ENCODE measurements around the gene FBXO10.
A peak's percentile ranks its signal among the peaks of the same experiment; 100 is the strongest.

FBXO10 gene, protein sequence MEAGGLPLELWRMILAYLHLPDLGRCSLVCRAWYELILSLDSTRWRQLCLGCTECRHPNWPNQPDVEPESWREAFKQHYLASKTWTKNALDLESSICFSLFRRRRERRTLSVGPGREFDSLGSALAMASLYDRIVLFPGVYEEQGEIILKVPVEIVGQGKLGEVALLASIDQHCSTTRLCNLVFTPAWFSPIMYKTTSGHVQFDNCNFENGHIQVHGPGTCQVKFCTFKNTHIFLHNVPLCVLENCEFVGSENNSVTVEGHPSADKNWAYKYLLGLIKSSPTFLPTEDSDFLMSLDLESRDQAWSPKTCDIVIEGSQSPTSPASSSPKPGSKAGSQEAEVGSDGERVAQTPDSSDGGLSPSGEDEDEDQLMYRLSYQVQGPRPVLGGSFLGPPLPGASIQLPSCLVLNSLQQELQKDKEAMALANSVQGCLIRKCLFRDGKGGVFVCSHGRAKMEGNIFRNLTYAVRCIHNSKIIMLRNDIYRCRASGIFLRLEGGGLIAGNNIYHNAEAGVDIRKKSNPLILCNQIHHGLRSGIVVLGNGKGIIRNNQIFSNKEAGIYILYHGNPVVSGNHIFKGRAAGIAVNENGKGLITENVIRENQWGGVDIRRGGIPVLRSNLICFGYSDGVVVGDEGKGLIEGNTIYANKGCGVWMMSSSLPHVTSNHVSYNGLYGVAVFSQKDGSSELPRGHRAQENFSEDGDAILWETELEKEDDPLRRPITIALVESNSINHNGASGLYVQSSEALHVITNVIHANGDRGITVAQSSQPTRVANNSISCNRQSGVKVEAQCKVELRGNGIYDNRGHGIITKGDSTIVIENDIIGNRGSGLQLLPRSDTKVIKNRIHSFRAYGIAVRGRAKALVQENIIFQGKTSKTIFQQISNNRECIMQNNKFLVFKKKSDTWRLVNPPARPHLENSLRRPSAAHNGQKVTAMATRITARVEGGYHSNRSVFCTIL

DNA sequence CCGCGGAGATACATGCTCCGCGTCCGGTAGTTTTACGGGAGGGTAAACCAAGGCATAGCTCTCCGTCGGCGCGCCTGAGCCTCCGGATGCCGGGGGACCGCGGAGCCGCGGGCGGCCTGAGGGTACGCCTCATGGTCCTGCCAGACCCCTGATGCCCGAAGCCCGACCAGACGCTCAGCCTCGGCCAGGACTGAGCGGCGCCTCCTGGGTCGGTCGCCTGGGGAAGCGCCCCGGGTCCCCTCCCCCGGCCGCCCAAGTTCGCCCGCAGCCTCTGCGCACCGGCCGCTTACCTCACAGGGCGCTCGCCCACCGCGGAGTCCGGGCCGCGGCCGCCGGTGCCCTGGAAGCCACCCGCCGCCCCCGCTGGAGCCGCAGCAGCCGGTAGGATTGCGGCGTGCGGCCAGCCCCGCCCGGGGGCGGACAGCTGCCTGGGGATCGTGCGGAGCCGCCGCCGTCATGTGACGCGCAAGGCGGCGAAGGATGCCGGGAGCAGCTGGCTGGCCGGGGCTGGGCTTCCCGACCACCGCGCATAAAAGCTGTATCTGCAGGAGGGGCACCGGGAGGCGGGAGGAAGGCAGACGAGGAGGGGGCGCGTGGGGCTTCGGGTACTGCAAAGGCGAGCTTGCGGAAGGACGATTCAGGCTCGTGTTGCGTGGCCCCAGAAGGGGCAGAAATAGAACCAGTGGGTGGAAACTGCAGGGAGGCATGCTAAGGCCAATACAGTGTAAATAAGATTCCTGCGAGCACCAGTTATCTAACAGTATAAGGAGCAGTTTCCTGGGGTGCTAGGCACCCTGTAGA, at the start of gene FBXO10:
FBXO10 (minus strand) TSS at position 460 of the 801 bp plus-strand sequence. CDS start 34,612 bp downstream, outside the sequence.
- DNase-seq: peak; percentile 60
- in situ Hi-C loops (cut with HindIII; ENCODE audit: low pct_ligation_motif_present, low pct_unique_long_range_greater_than_20kb, low sequenced_read_pairs): no loop called here

DNA sequence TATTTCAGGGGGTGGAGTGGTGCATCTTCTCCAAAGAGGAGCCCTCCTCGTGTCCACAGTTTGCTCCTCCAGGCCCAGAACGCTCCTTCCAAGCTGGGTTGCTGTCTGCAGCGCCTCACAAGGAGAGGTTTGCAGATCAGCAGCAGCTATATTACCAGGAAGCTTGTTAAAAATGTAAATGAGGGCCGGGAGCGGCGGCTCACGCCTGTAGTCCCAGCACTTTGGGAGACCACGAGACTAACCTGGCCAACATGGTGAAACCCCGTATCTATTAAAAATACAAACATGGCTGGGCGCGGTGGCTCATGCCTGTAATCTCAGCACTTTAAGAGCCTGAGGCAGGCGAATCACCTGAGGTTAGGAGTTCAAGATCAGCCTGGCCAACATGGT, 49.6 kb upstream of the FBXO10 start:
- no peak for DNase-seq
- in situ Hi-C loops (cut with HindIII; ENCODE audit: low pct_ligation_motif_present, low pct_unique_long_range_greater_than_20kb, low sequenced_read_pairs): no loop called here

DNA sequence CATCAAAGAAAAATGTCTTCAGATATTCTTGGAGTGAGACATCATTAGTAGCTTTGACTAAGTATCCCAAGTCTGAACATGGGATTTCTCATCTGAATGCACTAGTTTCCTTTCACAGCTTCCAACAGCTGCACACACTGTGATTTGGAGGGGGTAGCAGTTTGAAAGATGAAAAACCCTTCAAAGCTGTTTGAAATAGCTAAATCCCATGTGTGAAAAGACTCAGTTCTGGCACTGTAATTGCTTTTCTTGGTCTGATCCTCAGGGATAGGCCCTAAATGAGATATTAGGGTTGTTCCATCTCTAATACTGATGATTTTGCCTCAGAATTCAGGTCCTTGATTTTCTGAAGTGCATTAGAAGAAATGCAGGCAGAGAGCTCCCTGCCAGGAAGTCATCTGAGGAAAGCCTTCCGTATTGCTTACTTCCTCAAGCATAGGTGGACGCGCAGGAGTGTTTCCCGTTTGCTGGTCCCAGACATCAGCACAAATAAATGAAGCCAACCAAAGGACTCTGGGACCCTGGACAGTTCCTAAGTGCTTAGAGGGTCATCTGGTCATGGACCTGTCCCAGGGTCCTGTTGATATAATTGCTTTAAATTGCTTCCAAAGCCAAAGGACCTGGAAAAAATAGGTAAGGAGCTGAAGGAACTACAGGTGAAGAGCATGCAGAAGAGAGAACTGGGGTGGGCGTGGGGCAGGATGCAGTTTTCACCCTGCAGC, 49.0 kb upstream of the FBXO10 start:
- DNase-seq: no peak
- in situ Hi-C loops (cut with HindIII; ENCODE audit: low pct_ligation_motif_present, low pct_unique_long_range_greater_than_20kb, low sequenced_read_pairs): no loop called here

DNA sequence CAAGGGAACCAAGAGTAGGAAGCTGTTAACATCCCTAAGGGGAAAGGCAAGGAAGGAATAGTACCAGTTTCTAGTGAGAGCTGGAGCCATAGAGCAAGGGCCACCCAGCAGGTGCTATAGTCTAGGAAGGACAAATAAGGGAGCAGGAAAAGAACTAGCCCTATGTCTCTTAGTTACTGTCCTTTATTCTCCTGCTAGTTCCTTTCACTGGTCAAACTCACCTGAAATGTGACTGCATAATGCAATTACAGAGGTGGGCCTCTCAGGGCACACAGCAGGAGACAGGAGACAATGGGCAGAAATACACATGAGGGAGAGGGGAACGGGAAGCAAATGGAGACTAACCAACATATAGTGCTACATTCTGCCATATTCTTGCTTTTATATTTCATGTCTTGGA, 47.9 kb upstream of the FBXO10 start:
- DNase-seq: no peak
- in situ Hi-C loops (cut with HindIII; ENCODE audit: low pct_ligation_motif_present, low pct_unique_long_range_greater_than_20kb, low sequenced_read_pairs): no loop called here

DNA sequence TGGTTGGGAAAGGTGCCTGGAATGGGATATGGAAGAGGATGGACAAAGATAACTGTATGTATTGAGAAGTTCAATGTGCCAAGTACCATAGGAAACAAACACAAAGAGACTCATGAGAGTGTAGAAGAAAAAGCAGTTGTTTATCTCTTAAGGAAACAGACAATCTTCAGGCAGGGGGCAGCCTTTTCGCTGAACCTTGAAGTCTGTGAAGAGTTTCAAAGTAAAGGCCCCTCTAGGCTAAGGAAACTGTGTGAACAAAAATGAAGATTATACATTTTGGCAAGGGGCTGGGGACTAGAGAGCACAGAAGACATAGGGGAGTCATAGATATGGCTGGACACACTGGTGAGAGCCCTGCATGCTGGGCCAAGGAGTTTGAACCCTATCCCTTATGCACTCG, 47.1 kb upstream of the FBXO10 start:
- in situ Hi-C loops (cut with HindIII; ENCODE audit: low pct_ligation_motif_present, low pct_unique_long_range_greater_than_20kb, low sequenced_read_pairs): no loop called here
- DNase-seq: no peak

DNA sequence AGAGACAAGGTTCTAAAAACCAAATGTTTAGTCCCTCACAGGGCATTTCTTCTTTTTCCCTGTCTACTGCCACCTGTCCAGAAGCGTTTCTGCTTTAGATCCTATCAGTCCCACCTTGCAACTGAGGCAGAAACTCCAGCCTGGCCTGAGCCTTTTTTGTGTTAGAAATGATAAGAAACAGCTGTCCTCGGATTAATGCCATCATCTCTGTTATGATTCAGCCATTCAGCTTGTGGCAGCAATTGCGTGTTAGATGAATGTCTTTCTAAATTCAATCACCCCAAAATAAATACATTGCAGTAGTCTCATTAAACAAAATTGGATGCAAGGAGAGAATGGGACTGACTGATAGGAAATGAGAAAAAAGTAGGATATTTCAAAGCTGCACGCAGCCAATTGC, 46.3 kb upstream of the FBXO10 start:
- DNase-seq: no peak
- in situ Hi-C loops (cut with HindIII; ENCODE audit: low pct_ligation_motif_present, low pct_unique_long_range_greater_than_20kb, low sequenced_read_pairs): no loop called here

DNA sequence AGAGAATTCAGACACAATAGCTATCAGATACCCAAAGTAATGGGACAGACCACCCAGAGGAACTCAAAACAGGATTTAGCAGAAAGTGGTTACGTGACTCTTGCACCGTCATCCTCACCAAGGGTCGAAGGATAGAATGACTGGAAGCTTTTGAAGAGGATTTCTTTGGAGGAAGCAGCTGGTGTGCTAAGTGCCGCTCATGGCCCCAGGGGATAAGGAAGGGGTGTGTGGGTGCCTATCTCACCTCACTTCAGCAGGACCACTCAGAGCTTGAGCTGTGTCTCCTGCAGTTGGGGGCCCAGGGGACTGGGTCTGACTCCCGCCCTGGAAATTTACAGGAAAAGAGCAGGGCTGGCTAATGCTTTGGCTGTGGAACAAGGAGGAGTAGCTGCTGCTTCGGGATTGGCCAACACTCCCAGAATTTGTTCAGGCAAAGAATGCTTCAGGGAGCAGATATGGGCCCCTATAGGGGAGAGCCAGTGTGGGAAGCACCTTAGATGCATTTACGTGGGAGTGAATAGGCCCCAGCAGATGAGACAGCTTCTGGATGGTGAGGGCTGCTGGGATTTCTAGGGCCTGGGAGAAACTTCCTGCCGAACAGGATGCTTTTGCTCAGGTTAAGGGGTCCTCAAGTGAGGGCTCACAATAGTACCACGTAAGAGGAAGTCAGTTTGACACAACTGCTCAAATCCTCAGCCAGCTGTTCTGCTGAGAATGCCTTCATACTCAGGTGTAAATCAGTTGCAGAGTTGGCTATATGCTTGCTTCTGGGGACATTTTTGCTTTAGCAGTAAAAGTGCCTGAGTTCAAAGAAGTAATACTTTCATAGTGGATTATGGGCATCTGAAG, 45.3 kb upstream of the FBXO10 start:
- DNase-seq: no peak
- in situ Hi-C loops (cut with HindIII; ENCODE audit: low pct_ligation_motif_present, low pct_unique_long_range_greater_than_20kb, low sequenced_read_pairs): no loop called here

DNA sequence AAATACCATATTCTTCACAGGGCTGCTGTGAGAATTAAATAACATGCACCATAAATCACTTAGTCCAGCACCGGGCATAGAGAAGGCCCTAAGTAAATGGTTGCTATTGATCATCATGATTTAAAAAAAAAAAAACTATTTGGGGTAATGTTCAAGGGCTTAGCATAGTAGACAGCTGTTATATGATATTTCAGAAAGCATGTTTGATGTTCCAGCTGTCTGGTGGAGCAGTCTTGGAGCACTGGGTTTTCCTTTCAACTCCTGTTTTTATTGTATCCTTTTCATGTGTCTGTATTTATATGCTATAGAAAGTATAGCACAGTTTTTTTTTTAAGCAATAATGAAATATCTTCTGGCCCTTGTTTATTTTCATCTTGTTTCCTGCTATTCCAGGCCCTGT, 44.2 kb upstream of the FBXO10 start:
- in situ Hi-C loops (cut with HindIII; ENCODE audit: low pct_ligation_motif_present, low pct_unique_long_range_greater_than_20kb, low sequenced_read_pairs): no loop called here
- no peak for DNase-seq

DNA sequence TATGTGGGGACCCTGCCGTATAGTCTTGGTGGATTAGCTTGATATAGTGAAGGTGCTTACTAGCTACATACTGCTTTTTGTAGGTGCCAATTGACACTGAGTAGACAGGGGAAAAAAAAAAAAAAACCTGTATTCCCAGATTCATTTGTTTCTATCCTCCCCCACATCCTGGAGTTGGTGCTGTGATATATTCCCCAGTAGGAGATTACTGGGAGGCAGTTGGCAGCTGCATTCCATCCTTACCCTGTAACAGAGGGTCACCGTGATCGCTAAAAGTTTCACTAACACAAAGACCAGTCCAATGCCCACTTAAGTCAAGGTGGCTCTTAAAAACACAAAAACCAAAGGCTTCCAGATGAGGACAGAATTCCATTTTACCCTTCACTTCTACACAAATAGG, 43.6 kb upstream of the FBXO10 start:
- in situ Hi-C loops (cut with HindIII; ENCODE audit: low pct_ligation_motif_present, low pct_unique_long_range_greater_than_20kb, low sequenced_read_pairs): no loop called here
- no peak for DNase-seq

DNA sequence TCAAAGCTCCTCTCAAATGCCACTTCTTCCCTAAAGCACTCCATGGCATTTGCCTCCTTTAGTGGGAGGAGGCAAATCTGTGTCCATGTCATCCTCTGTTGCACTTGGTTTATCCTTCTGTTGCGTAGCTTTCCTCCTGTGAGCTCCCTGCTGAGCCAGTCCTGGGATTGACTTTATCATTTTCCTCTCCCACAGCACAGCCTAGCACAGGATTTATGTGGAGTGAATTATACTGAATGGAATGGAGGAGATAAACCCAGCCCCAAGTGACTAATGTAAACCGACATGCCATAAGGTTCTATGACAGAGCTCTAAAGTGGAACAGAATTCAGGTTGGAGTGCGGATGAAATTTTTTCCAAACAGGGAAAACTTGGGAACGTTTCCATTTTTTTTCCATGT, 42.6 kb upstream of the FBXO10 start:
- DNase-seq: no peak
- in situ Hi-C loops (cut with HindIII; ENCODE audit: low pct_ligation_motif_present, low pct_unique_long_range_greater_than_20kb, low sequenced_read_pairs): no loop called here

DNA sequence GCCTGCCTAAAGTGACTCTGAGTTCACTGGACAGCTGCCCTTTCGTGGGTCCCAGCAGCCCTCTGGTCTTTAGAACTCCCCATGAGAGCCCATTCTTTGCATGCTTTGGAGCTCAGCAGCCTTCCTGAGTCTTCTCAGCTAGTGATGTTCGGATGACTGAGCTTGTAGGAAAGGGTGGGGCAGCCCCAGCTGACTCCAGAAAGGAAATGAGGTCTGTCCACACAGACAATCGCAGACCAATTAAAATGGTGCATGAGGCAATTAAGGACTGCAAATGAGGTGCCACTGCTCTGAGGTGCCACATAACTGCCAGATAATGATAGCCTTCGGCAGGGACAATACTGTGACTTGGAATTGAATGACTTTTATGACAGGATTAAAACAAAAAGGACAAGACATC, 41.7 kb upstream of the FBXO10 start:
- in situ Hi-C loops (cut with HindIII; ENCODE audit: low pct_ligation_motif_present, low pct_unique_long_range_greater_than_20kb, low sequenced_read_pairs): no loop called here
- DNase-seq: no peak

DNA sequence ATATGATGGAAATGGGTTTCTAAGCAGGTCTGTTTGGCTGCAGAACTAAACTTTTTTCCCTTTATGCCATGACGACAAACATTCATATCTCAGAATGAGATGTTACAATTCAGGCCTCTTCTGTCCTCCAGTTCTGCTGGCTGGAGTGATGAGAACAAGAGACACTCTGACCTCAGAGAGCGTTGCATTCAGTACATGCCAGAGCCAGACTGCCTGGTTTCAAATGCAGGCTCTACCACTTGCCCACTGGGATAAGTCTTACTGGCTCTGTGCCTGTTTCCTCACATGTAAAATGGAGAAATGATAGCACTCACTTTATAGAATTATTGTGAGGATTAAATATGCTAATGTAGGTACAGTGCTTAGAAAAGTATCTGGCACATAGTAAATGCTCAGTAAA, 41.0 kb upstream of the FBXO10 start:
- in situ Hi-C loops (cut with HindIII; ENCODE audit: low pct_ligation_motif_present, low pct_unique_long_range_greater_than_20kb, low sequenced_read_pairs): no loop called here

DNA sequence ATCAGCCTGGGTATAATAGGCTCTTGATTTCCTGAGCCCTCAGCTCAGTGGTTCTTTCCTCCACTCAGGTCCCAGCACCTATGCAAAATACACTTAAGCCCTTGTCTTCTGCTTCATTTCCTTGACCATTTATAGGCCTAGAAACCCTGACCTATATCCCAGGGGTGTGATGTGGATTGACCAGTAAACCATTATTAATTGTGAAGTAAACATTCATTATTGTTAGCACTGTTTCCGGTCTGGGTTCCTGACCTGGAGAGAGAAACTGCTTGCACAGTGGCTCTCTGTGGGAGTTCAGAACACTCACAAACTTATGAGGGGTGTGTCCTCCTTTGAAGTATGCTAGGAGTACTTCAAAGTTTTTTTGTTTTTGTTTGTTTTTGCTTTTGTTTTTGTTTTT, 35.8 kb upstream of the FBXO10 start:
- in situ Hi-C loops (cut with HindIII; ENCODE audit: low pct_ligation_motif_present, low pct_unique_long_range_greater_than_20kb, low sequenced_read_pairs): no loop called here
- no peak for DNase-seq

More for the DNA sequence above, 41.0 kb upstream of the FBXO10 start:
- no peak for DNase-seq

DNA sequence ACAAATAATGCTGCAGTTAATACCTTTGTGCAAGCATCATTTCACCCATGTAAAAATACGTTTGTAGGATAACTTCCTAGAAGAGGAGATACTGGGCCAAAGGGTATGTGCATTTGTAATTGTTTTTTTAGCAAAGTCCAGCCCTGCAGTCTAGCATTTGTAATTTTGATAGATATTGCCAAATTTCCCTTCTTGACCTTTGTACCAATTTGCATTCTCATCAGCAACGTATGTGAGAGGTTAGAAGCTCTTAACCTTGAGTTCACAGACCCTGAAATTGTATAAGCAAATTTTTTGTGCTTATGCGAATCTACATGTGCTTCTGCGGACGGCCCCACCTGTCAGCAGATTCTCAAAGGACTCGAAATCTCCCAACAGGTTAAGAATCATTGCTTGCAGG, 34.8 kb upstream of the FBXO10 start:
- DNase-seq: no peak
- in situ Hi-C loops (cut with HindIII; ENCODE audit: low pct_ligation_motif_present, low pct_unique_long_range_greater_than_20kb, low sequenced_read_pairs): no loop called here

DNA sequence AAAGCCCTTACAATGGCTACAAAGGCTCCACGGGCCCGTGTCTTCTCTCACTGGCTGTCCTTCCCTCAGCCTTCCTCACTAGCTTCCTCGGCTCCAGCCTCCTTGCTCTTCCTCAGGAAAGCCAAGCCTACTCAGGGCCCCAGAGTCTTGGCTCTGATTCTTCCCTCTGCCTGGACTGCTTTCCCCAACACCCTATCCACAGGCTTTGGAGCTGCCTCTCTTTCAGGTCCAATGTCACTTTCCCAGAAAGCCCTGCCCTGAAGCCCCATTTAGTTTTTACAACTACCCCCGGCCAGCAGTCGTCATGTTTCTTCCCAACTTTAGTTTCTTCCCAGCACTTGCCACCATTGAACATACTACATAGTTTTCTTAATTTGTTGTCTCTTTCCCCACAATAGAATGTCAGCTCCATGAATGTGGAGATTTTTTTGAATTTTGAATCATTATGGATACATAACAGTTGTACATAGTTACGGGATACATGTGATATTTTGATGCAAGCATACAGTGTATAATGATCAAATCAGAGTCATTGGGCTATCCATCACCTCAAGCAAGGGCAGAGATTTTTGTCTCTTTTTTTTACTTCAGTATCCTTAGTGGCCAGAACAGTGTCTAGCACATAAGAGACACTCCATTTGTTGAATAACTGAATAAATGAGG, 33.7 kb upstream of the FBXO10 start:
- in situ Hi-C loops (cut with HindIII; ENCODE audit: low pct_ligation_motif_present, low pct_unique_long_range_greater_than_20kb, low sequenced_read_pairs): no loop called here
- no peak for DNase-seq

DNA sequence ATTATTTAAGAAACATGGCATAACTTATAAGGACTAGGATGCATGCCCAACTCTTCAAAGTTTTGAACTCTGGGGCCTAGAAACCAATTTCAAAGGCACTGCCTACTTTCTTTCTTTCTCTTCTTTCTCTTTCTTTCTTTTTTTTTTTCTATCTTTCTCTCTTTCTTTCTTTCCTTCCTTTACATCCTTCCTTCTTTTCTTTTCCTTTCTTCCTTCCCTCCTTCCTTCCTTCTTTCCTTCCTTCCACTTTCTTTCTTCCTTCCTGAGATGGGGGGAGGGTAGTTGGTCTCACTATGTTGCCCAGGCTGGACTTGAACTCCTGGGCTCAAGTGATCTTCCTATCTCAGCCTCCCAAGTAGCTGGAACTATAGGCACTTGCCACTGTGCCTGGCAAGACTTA, 32.1 kb upstream of the FBXO10 start:
- no peak for DNase-seq
- in situ Hi-C loops (cut with HindIII; ENCODE audit: low pct_ligation_motif_present, low pct_unique_long_range_greater_than_20kb, low sequenced_read_pairs): no loop called here

DNA sequence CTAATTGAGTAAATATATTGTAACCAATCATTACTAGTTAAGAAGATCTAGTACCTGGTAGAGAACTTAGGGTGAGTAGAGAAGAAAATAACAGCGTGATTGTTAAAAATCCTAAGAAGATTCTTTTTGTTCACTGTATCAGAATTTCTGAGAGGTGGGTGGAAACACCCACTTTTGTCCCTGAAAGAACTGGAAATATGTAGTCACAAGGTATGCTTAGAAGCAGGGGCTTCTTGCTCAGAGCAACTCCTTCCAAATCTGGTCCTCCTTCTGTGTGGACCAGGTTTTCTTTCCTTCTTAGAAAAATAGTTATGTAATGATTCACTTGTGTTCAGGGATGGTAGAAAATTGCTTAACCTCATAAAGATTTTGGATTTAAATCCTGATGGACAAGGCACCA, 28.1 kb upstream of the FBXO10 start:
- no peak for DNase-seq
- in situ Hi-C loops (cut with HindIII; ENCODE audit: low pct_ligation_motif_present, low pct_unique_long_range_greater_than_20kb, low sequenced_read_pairs): no loop called here
